ENCODE results near the gene UBE2Q2. TPM values are rescaled to one million over a fixed set of nuclear protein-coding genes. Genes with fewer than 3 reads are reported as not detected.

The UBE2Q2 gene
- total and polyA plus RNA-seq, 2 of the 4 experiments (the other 2 are of a cell fraction) = 18.0 to 28.9 TPM

- Histone ChIP-seq H4K20me1 (ENCODE audit: insufficient read depth, low read length) (no peaks in the 10 kb centered on the region), H2AK9ac (replicated peaks; ENCODE audit: low read depth, low read length, poor library complexity) (no peak overlapping the region), H3K9ac (ENCODE audit: low read depth, low read length) (no peak overlapping the region), H3K4ac (ENCODE audit: low read depth, low read length) (no peak overlapping the region), H3K9me1 (ENCODE audit: insufficient read depth, low read length) (0 out of 2 replicates have a peak, but pooled peaks cover 5% of the 10 kb centered on the region), H4K8ac (ENCODE audit: low read depth in 2 of 2, low read length in 2 of 2) (no peak overlapping the region), H3K23ac (ENCODE audit: low read depth, low read length) (no peak overlapping the region), H3K4me3 (ENCODE audit: insufficient read depth, low read depth, low read length) (no peak overlapping the region), H2BK120ac (ENCODE audit: low read depth, low read length) (no peak overlapping the region), H3K18ac (ENCODE audit: low read depth, low read length) (no peak overlapping the region), H4K91ac (ENCODE audit: insufficient read depth, low read depth, low read length) (no peak overlapping the region), H2BK20ac (ENCODE audit: low read depth, low read length) (no peak overlapping the region), H3K27ac (ENCODE audit: insufficient read depth, low read length) (no peak overlapping the region), H3K4me1 (ENCODE audit: control insufficient read depth, insufficient read depth, low read length) (no peaks in the 10 kb centered on the region), H2AK5ac (ENCODE audit: low read depth, low read length) (no peak overlapping the region), H2BK15ac (ENCODE audit: low read depth, low read length) (no peak overlapping the region), H3K56ac (ENCODE audit: extremely low read depth, insufficient read depth, low read length) (no peak overlapping the region), H3K9me3 (ENCODE audit: control insufficient read depth, insufficient read depth, low read length) (no peaks in the 10 kb centered on the region), H2BK5ac (ENCODE audit: low read depth, low read length, poor library complexity, severe bottlenecking) (no peak overlapping the region), H3K36me3 (ENCODE audit: control insufficient read depth, insufficient read depth, low read length) (no peaks in the 10 kb centered on the region), H4K5ac (ENCODE audit: low read depth, low read length) (no peak overlapping the region), H3K27me3 (ENCODE audit: control insufficient read depth, insufficient read depth, low read length) (peaks cover 2% of the 10 kb centered on the region; the same call in 1 of the 2 replicates), H3K14ac (replicated peaks; ENCODE audit: low read depth, low read length) (no peak overlapping the region), H3K79me1 (ENCODE audit: low read depth in 1 of 2, low read length in 2 of 2) (no peaks in the 10 kb centered on the region), H3K4me2 (ENCODE audit: low read depth, low read length) (no peak overlapping the region), H2AFZ (replicated peaks; ENCODE audit: low read length, poor library complexity) (no peak overlapping the region)
- ATAC-seq (ENCODE audit: low read depth) (no peak), DNase-seq (no peak)
- in situ Hi-C loops (cut with MboI; ENCODE audit: low sequenced_read_pairs) = no loop called here
- no CpG with 5 or more reads among the region's 3 CpGs for WGBS, 2 experiments (ENCODE audit: extremely low coverage in 2 of 2, insufficient read length in 1 of 2)
- TF ChIP-seq BHLHE40 (IDR thresholded peaks at IDR 0.05; ENCODE audit: low read depth, low read length) = no peak
- TF ChIP-seq MAZ (IDR thresholded peaks at IDR 0.05; ENCODE audit: borderline replicate concordance, low read depth, low read length) = no peak
- no peak for TF ChIP-seq FOS (IDR thresholded peaks at IDR 0.05; ENCODE audit: low read depth, low read length)
- TF ChIP-seq CEBPB (IDR thresholded peaks at IDR 0.05; ENCODE audit: low read depth, low read length) = no peak
- no peak for TF ChIP-seq POLR2A (IDR thresholded peaks at IDR 0.05; ENCODE audit: low read depth, low read length)
- no peak for TF ChIP-seq MAFK (IDR thresholded peaks at IDR 0.05; ENCODE audit: low read depth, low read length)
- no peak for TF ChIP-seq RCOR1 (IDR thresholded peaks at IDR 0.05; ENCODE audit: insufficient replicate concordance, low read length)
- TF ChIP-seq SMC3 (IDR thresholded peaks at IDR 0.05; ENCODE audit: low read depth, low read length) = no peak
- TF ChIP-seq, protein P1, sequence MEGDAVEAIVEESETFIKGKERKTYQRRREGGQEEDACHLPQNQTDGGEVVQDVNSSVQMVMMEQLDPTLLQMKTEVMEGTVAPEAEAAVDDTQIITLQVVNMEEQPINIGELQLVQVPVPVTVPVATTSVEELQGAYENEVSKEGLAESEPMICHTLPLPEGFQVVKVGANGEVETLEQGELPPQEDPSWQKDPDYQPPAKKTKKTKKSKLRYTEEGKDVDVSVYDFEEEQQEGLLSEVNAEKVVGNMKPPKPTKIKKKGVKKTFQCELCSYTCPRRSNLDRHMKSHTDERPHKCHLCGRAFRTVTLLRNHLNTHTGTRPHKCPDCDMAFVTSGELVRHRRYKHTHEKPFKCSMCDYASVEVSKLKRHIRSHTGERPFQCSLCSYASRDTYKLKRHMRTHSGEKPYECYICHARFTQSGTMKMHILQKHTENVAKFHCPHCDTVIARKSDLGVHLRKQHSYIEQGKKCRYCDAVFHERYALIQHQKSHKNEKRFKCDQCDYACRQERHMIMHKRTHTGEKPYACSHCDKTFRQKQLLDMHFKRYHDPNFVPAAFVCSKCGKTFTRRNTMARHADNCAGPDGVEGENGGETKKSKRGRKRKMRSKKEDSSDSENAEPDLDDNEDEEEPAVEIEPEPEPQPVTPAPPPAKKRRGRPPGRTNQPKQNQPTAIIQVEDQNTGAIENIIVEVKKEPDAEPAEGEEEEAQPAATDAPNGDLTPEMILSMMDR (conservative IDR thresholded peaks at IDR 0.05; ENCODE audit: low read depth, low read length) = no peak
- no peak for TF ChIP-seq ELK1 (IDR thresholded peaks at IDR 0.05; ENCODE audit: borderline replicate concordance, low read depth, low read length)
- no peak for TF ChIP-seq NFE2L2 (IDR thresholded peaks at IDR 0.05; ENCODE audit: low read depth, low read length)
- TF ChIP-seq, protein P2, sequence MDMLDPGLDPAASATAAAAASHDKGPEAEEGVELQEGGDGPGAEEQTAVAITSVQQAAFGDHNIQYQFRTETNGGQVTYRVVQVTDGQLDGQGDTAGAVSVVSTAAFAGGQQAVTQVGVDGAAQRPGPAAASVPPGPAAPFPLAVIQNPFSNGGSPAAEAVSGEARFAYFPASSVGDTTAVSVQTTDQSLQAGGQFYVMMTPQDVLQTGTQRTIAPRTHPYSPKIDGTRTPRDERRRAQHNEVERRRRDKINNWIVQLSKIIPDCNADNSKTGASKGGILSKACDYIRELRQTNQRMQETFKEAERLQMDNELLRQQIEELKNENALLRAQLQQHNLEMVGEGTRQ (IDR thresholded peaks at IDR 0.05; ENCODE audit: low read depth, low read length) = no peak
- TF ChIP-seq MXI1 (IDR thresholded peaks at IDR 0.05; ENCODE audit: borderline replicate concordance, low read depth, low read length) = no peak
- TF ChIP-seq RFX5 (IDR thresholded peaks at IDR 0.05; ENCODE audit: low read depth, low read length) = no peak
- TF ChIP-seq CHD1 (IDR thresholded peaks at IDR 0.05; ENCODE audit: low read depth, low read length) = no peak
- TF ChIP-seq RAD21 (IDR thresholded peaks at IDR 0.05; ENCODE audit: low read length) = no peak
- POLR2A ChIA-PET (ENCODE audit: unreplicated experiment) = interaction anchor here (0.5 kb wide), 1 partner anchor 10 kb away, joined by 4 read pairs; no protein-coding TSS in a partner anchor
- no TSS peak for BruUV-seq (replicated peaks)
- dilution Hi-C loops (cut with HindIII; ENCODE audit: low sequenced_read_pairs, unreplicated experiment) = no loop called here
- CTCF ChIA-PET = interaction anchor here (0.6 kb wide), 1 partner anchor 22 kb away, joined by 5 read pairs; no protein-coding TSS in a partner anchor
- intact Hi-C loops (cut with micrococcal nuclease) = no loop called here
These were observed 11.1 kb upstream of the UBE2Q2 start for GRCh38 chr15:75832114-75832513.
